Measurements from ENCODE around the gene SREBF2. TPM values are rescaled to one million over a fixed set of nuclear protein-coding genes. Genes with fewer than 3 reads are reported as not detected.
A peak's percentile ranks its signal among the peaks of the same experiment; 100 is the strongest.

Gene SREBF2
- total RNA-seq, 1 donor from 2014 or later = 44.2 TPM

DNA sequence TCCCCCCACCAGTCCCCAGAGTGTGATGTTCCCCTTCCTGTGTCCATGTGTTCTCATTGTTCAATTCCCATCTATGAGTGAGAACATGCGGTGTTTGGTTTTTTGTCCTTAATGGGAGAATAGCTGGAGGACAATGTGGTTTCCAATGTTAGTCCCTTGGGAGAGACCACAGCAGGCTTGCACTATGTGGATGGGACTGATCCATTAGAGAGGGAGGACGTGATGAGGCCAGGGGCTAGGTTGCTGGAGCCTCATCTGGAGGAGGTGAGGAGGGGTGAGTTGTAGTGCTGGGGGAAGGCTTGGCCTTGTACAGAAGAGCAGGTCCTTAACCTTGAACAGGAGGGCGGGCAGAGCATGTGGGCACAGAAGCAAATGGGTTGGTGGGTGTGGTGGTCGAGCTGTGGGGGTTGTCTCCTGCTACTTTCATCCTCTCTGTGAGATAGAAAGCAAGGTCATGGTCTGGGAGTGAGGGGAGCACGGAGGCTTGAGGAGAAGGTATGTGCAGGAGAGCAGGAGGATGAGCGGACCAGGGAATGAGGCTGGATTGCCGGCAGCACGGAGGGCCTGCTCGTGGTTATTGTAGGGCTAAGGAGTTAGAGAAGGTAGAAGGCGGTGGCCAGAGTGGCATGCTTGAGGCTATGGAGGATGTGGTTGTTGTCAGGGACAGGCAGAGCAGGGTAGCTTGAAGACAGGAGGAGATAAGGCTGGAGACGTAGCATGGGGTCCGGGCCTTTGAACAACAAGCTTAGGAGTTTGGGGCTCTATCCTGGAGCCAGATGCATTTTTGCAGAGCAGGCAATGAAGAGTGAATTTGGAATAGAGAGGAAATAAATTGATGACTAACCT is 11.2 kb upstream of the SREBF2 start:
- TF ChIP-seq, protein P1, sequence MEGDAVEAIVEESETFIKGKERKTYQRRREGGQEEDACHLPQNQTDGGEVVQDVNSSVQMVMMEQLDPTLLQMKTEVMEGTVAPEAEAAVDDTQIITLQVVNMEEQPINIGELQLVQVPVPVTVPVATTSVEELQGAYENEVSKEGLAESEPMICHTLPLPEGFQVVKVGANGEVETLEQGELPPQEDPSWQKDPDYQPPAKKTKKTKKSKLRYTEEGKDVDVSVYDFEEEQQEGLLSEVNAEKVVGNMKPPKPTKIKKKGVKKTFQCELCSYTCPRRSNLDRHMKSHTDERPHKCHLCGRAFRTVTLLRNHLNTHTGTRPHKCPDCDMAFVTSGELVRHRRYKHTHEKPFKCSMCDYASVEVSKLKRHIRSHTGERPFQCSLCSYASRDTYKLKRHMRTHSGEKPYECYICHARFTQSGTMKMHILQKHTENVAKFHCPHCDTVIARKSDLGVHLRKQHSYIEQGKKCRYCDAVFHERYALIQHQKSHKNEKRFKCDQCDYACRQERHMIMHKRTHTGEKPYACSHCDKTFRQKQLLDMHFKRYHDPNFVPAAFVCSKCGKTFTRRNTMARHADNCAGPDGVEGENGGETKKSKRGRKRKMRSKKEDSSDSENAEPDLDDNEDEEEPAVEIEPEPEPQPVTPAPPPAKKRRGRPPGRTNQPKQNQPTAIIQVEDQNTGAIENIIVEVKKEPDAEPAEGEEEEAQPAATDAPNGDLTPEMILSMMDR (IDR thresholded peaks at IDR 0.05; ENCODE audit: insufficient read depth, low read length, severe bottlenecking) = no peak
- Histone ChIP-seq H3K4me3 (ENCODE audit: low read depth, low read length) (no peak overlapping the region), H3K36me3 (ENCODE audit: control insufficient read depth, insufficient read depth, low read length) (peaks cover 1% of the 10 kb centered on the region), H3K27me3 (ENCODE audit: control insufficient read depth, insufficient read depth, low read length) (no peaks in the 10 kb centered on the region)
- no peak for DNase-seq (ENCODE audit: low read depth)
- no peak for FAIRE-seq

DNA sequence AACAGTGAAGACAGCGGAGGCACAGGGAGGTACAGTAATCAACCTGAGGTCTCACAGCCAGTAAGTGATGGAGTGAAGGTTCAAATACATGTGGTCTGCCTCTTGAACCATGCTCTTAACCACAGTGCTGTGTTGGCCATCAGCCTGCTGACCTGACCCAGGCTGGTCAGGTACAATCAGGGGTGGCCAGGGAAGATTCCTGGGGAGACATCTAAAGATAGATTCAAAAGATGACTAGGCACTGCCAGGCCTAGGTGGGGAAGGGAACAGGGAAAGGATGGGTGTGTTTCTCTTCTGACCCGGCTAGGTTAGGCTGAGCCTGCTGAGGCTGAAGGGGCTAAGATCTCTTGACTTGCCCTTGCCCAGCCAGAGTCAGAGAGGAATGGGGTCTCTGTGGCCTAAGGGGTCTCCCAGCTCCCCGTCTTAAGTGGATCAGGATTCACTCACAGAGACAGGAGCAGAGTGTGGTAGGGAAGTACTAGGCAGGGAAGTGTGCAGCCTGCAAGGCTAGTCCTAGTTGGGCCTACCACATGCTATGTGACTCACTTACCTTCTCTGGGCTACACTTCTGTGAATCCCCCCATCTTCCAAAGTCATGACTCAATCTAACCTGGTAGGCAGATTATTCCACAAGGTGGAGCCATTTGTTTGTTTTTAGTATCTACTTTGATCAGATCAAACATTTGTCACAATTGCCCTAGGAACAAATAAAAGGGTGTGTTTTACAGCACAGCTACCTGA is 10.4 kb upstream of the SREBF2 start:
- DNase-seq (ENCODE audit: low read depth) (peak; percentile 87), FAIRE-seq (peak; percentile 79)
- peaks cover 1% of the 10 kb centered on the region for H3K36me3 ChIP-seq (ENCODE audit: control insufficient read depth, insufficient read depth, low read length)
- TF ChIP-seq, protein P1 (IDR thresholded peaks at IDR 0.05; ENCODE audit: insufficient read depth, low read length, severe bottlenecking) = peak; percentile 28
- H3K27me3 ChIP-seq (ENCODE audit: control insufficient read depth, insufficient read depth, low read length) = no peaks in the 10 kb centered on the region
- H3K4me3 ChIP-seq (ENCODE audit: low read depth, low read length) = no peak overlapping the region

DNA sequence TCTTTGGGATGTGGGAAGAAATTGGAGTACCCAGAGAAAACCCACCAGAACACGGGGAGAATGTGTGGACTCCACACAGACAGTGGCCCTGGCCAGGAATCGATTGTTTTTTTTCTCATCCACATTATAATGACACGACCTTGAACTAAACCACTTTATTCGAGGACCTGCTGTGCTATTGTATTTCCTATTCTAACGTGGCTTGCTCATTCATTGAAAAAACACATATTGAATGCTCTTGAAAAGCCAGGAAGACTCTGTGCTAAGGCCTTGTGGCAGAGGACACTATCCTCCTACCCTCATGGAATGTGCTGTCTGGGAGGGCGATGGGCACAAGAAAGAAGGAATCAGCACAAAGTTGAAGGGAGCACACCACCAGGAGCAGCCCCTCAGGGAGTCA is 9.1 kb upstream of the SREBF2 start:
- DNase-seq (ENCODE audit: low read depth) (no peak), FAIRE-seq (peak; percentile 62)
- Histone ChIP-seq H3K36me3 (ENCODE audit: control insufficient read depth, insufficient read depth, low read length) (peaks cover 1% of the 10 kb centered on the region), H3K4me3 (ENCODE audit: low read depth, low read length) (no peak overlapping the region), H3K27me3 (ENCODE audit: control insufficient read depth, insufficient read depth, low read length) (no peaks in the 10 kb centered on the region)
- TF ChIP-seq, protein P1 (IDR thresholded peaks at IDR 0.05; ENCODE audit: insufficient read depth, low read length, severe bottlenecking) = no peak

DNA sequence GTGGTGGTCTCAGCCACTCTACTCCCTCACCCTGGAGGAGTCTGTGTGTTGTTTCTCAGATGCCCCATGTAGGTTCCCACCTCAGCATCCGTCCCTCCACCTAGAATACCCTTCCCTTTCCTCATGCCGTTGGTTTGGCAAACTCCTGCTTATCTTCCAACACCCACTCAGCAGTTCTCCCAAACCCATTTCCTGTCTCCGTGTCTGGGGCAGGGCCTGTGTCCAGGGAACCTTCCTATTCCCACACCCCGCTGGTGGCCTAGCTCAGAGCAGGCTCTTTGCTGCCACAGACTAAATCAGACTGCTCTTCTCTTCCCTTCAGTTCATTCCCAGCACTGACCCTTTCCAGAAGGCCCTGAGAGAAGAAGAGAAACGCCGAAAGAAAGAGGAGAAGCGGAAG is 7.5 kb upstream of the SREBF2 start:
- no peak for FAIRE-seq
- Histone ChIP-seq H3K36me3 (ENCODE audit: control insufficient read depth, insufficient read depth, low read length) (peaks cover 1% of the 10 kb centered on the region), H3K4me3 (ENCODE audit: low read depth, low read length) (no peak overlapping the region), H3K27me3 (ENCODE audit: control insufficient read depth, insufficient read depth, low read length) (no peaks in the 10 kb centered on the region)
- DNase-seq (ENCODE audit: low read depth) = no peak
- TF ChIP-seq, protein P1 (IDR thresholded peaks at IDR 0.05; ENCODE audit: insufficient read depth, low read length, severe bottlenecking) = no peak

DNA sequence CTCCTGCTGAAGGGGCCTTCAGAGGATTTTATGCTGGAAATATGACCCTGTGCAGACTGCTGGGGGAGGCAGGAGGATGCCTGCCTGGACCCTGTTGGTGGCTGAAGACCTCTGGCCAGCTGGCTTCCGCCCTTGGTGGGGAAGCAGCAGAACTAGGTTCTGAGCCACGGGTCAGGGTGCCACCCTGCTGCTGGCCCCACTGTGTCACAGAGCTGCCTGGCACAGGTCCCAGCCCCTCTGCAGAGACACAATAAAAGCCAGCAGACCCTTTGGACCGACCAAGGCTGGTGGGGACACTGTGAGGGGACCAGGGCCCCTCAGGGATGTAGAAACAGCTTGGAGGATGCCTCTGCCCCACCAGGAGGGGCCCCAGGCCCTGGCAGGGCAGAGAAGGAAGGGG is 6.9 kb upstream of the SREBF2 start:
- TF ChIP-seq, protein P1 (IDR thresholded peaks at IDR 0.05; ENCODE audit: insufficient read depth, low read length, severe bottlenecking) = no peak
- DNase-seq (ENCODE audit: low read depth) = no peak
- no peak overlapping the region for H3K4me3 ChIP-seq (ENCODE audit: low read depth, low read length)
- H3K27me3 ChIP-seq (ENCODE audit: control insufficient read depth, insufficient read depth, low read length) = no peaks in the 10 kb centered on the region
- peaks cover 1% of the 10 kb centered on the region for H3K36me3 ChIP-seq (ENCODE audit: control insufficient read depth, insufficient read depth, low read length)
- FAIRE-seq = no peak

Measured in bronchial epithelial cell (primary cell).